HEK293 (cell line): ENCODE measurements around the gene LEUTX.
A peak's percentile ranks its signal among the peaks of the same experiment; 100 is the strongest.

Experiments used
- BCL11A ChIP-seq: fragments of 450-650 bp; formaldehyde crosslinking; IDR thresholded peaks from 2 replicates; pipeline ENCODE4 v1.5.1; 2016; ENCODE audit warnings: low read depth, missing biosample characterization, missing genetic modification characterization
- FEZF1 ChIP-seq: fragments of 450-650 bp; formaldehyde crosslinking; IDR thresholded peaks from 2 replicates; pipeline ENCODE4 v1.5.1; 2016; ENCODE audit warnings: missing biosample characterization, missing genetic modification characterization
- GFI1B ChIP-seq: fragments of 450-650 bp; formaldehyde crosslinking; IDR thresholded peaks from 2 replicates; pipeline ENCODE4 v1.5.1; 2016; ENCODE audit warnings: missing biosample characterization, missing genetic modification characterization
- HOXA7 ChIP-seq: sonication (generic); formaldehyde crosslinking; IDR thresholded peaks from 2 replicates; pipeline ENCODE4 v1.8.1; 2022; ENCODE audit warnings: missing genetic modification reagents, borderline replicate concordance
- HOXC10 ChIP-seq: sonication (generic); formaldehyde crosslinking; IDR thresholded peaks from 2 replicates; pipeline ENCODE4 v1.8.1; 2023; ENCODE audit warnings: mild to moderate bottlenecking, missing genetic modification reagents
- HOXD13 ChIP-seq: sonication (generic); formaldehyde crosslinking; IDR thresholded peaks from 2 replicates; pipeline ENCODE4 v1.8.0; 2022; ENCODE audit warnings: missing genetic modification reagents, borderline replicate concordance
- IKZF3 ChIP-seq: fragments of 450-650 bp; IDR thresholded peaks from 2 replicates; pipeline ENCODE4 v1.5.0; 2018; ENCODE audit warnings: missing biosample characterization, mild to moderate bottlenecking, missing genetic modification characterization, moderate library complexity
- KLF10 ChIP-seq: fragments of 450-650 bp; IDR thresholded peaks from 2 replicates; pipeline ENCODE4 v1.5.1; 2018; ENCODE audit warnings: missing biosample characterization, mild to moderate bottlenecking, missing genetic modification characterization
- KLF17 ChIP-seq: fragments of 450-650 bp; formaldehyde crosslinking; IDR thresholded peaks from 2 replicates; pipeline ENCODE4 v1.5.1; 2016; ENCODE audit warnings: missing biosample characterization, missing genetic modification characterization
- MEIS1 ChIP-seq: sonication (generic); formaldehyde crosslinking; IDR thresholded peaks from 2 replicates; pipeline ENCODE4 v1.8.1; 2022; ENCODE audit warnings: missing genetic modification reagents, mild to moderate bottlenecking, borderline replicate concordance
- MYNN ChIP-seq: fragments of 450-650 bp; formaldehyde crosslinking; IDR thresholded peaks from 2 replicates; pipeline ENCODE4 v1.5.1; 2016; ENCODE audit warnings: missing biosample characterization, missing genetic modification characterization, borderline replicate concordance
- OSR2 ChIP-seq: fragments of 450-650 bp; formaldehyde crosslinking; IDR thresholded peaks from 2 replicates; pipeline ENCODE4 v1.5.1; 2016; ENCODE audit warnings: missing biosample characterization, missing genetic modification characterization
- PRDM1 ChIP-seq: fragments of 450-650 bp; formaldehyde crosslinking; IDR thresholded peaks from 2 replicates; pipeline ENCODE4; 2016; ENCODE audit warnings: missing biosample characterization, missing genetic modification characterization
- SALL2 ChIP-seq: fragments of 450-650 bp; formaldehyde crosslinking; IDR thresholded peaks from 2 replicates; pipeline ENCODE4 v1.5.0; 2017; ENCODE audit warnings: missing biosample characterization, mild to moderate bottlenecking, missing genetic modification characterization, borderline replicate concordance
- SP2 ChIP-seq: fragments of 450-650 bp; formaldehyde crosslinking; IDR thresholded peaks from 2 replicates; pipeline ENCODE4 v1.5.1; 2016; ENCODE audit warnings: missing biosample characterization, missing genetic modification characterization
- YY2 ChIP-seq: fragments of 450-650 bp; formaldehyde crosslinking; IDR thresholded peaks from 2 replicates; pipeline ENCODE4 v1.5.1; 2016; ENCODE audit warnings: missing biosample characterization, missing genetic modification characterization
- ZBTB26 ChIP-seq: fragments of 450-650 bp; formaldehyde crosslinking; optimal IDR thresholded peaks from 2 replicates; pipeline ENCODE3; 2016; ENCODE audit warnings: missing biosample characterization, mild to moderate bottlenecking, missing genetic modification characterization
- ZBTB48 ChIP-seq: fragments of 450-650 bp; formaldehyde crosslinking; IDR thresholded peaks from 2 replicates; pipeline ENCODE4 v1.5.1; 2016; ENCODE audit warnings: missing biosample characterization, missing genetic modification characterization
- ZFHX2 ChIP-seq: fragments of 450-650 bp; formaldehyde crosslinking; conservative IDR thresholded peaks from 2 replicates; pipeline ENCODE4 v1.5.1; 2016; ENCODE audit warnings: missing biosample characterization, missing genetic modification characterization
- ZNF157 ChIP-seq: fragments of 450-650 bp; formaldehyde crosslinking; IDR thresholded peaks from 2 replicates; pipeline ENCODE4 v1.5.1; 2016; ENCODE audit warnings: missing biosample characterization, missing genetic modification characterization
- ZNF266 ChIP-seq: fragments of 450-650 bp; formaldehyde crosslinking; IDR thresholded peaks from 2 replicates; pipeline ENCODE4 v1.5.1; 2016; ENCODE audit warnings: missing biosample characterization, missing genetic modification characterization, low read depth
- ZNF280C ChIP-seq: fragments of 450-650 bp; formaldehyde crosslinking; IDR thresholded peaks from 2 replicates; pipeline ENCODE4 v1.5.1; 2016; ENCODE audit warnings: missing biosample characterization, missing genetic modification characterization
- ZNF292 ChIP-seq: fragments of 450-650 bp; formaldehyde crosslinking; IDR thresholded peaks from 2 replicates; pipeline ENCODE4 v1.5.1; 2016; ENCODE audit warnings: low read depth, missing biosample characterization, missing genetic modification characterization, borderline replicate concordance
- ZNF350 ChIP-seq: fragments of 450-650 bp; formaldehyde crosslinking; IDR thresholded peaks from 2 replicates; pipeline ENCODE4 v1.5.0; 2017; ENCODE audit warnings: missing biosample characterization, mild to moderate bottlenecking, missing genetic modification characterization
- ZNF488 ChIP-seq: fragments of 450-650 bp; formaldehyde crosslinking; IDR thresholded peaks from 2 replicates; pipeline ENCODE4 v1.5.1; 2016; ENCODE audit warnings: missing biosample characterization, missing genetic modification characterization
- ZNF521 ChIP-seq: fragments of 450-650 bp; formaldehyde crosslinking; IDR thresholded peaks from 2 replicates; pipeline ENCODE4 v1.5.1; 2017; ENCODE audit warnings: missing biosample characterization, mild to moderate bottlenecking, missing genetic modification characterization
- ZNF549 ChIP-seq: fragments of 450-650 bp; IDR thresholded peaks from 2 replicates; pipeline ENCODE4 v1.5.1; 2018; ENCODE audit warnings: missing biosample characterization, missing genetic modification characterization, mild to moderate bottlenecking, inconsistent platforms, moderate library complexity
- ZNF580 ChIP-seq: fragments of 450-650 bp; formaldehyde crosslinking; IDR thresholded peaks from 2 replicates; pipeline ENCODE4 v1.5.1; 2016; ENCODE audit warnings: missing biosample characterization, missing genetic modification characterization
- ZNF596 ChIP-seq: fragments of 450-650 bp; IDR thresholded peaks from 2 replicates; pipeline ENCODE4 v1.5.0; 2018; ENCODE audit warnings: missing biosample characterization, mild to moderate bottlenecking, missing genetic modification characterization, moderate library complexity
- ZNF639 ChIP-seq: fragments of 450-650 bp; formaldehyde crosslinking; IDR thresholded peaks from 2 replicates; pipeline ENCODE4 v1.5.1; 2016; ENCODE audit warnings: missing biosample characterization, missing genetic modification characterization
- ZNF664 ChIP-seq: fragments of 450-650 bp; formaldehyde crosslinking; IDR thresholded peaks from 2 replicates; pipeline ENCODE4 v1.5.1; 2016; ENCODE audit warnings: missing biosample characterization, missing genetic modification characterization
- ZNF747 ChIP-seq: fragments of 450-650 bp; formaldehyde crosslinking; IDR thresholded peaks from 2 replicates; pipeline ENCODE4 v1.5.1; 2016; ENCODE audit warnings: missing biosample characterization, missing genetic modification characterization
- ZSCAN18 ChIP-seq: fragments of 450-650 bp; formaldehyde crosslinking; IDR thresholded peaks from 2 replicates; pipeline ENCODE4 v1.5.1; 2016; ENCODE audit warnings: missing biosample characterization, missing genetic modification characterization

Gene LEUTX

GRCh38 chr19:39792999-39793546 lies 14.4 kb downstream of the LEUTX start (continued):
- TF ChIP-seq ZNF280C (tag by site-specific recombination) = no peak
- TF ChIP-seq ZNF549 (tag by site-specific recombination) = no peak
- no peak; the same call in 1 of the 2 replicates for TF ChIP-seq KLF10 (tag by site-specific recombination)
- no peak for TF ChIP-seq GFI1B (tag by site-specific recombination)
- no peak for TF ChIP-seq ZNF350 (tag by site-specific recombination)
- TF ChIP-seq ZBTB26 (tag by site-specific recombination) = no peak
- no peak for TF ChIP-seq HOXC10 (CRISPR knock-in tag)
- TF ChIP-seq ZNF521 (tag by site-specific recombination) = no peak
- TF ChIP-seq ZNF488 (tag by site-specific recombination) = no peak
- no peak for TF ChIP-seq ZNF747 (tag by site-specific recombination)
- 0 out of 2 replicates have a peak, but pooled peaks have one; percentile 39 for TF ChIP-seq ZNF580 (tag by site-specific recombination)
- TF ChIP-seq ZSCAN18 (tag by site-specific recombination) = no peak
- no peak for TF ChIP-seq ZNF157 (tag by site-specific recombination)
- TF ChIP-seq PRDM1 = no peak
- no peak for TF ChIP-seq OSR2
- TF ChIP-seq ZNF664 (tag by site-specific recombination) = no peak
- peak; percentile 94 for TF ChIP-seq IKZF3 (tag by site-specific recombination)
- TF ChIP-seq ZNF639 (tag by site-specific recombination) = no peak
- TF ChIP-seq ZNF596 (tag by site-specific recombination) = no peak
- no peak for TF ChIP-seq SALL2
- peak; percentile 68 for TF ChIP-seq SP2 (tag by site-specific recombination)
- TF ChIP-seq ZFHX2 (tag by site-specific recombination) = no peak
- TF ChIP-seq KLF17 (tag by site-specific recombination) = peak; percentile 74
- no peak for TF ChIP-seq ZNF266 (tag by site-specific recombination)
- TF ChIP-seq HOXA7 = no peak
- no peak for TF ChIP-seq ZNF292
- TF ChIP-seq FEZF1 = no peak
- no peak for TF ChIP-seq MEIS1 (CRISPR knock-in tag)
- no peak for TF ChIP-seq MYNN (tag by site-specific recombination)
- TF ChIP-seq ZBTB48 = peak; percentile 98
- TF ChIP-seq BCL11A = no peak
- TF ChIP-seq YY2 = no peak
- no peak for TF ChIP-seq HOXD13 (CRISPR knock-in tag)
